ENCODE results near the gene TTLL7. TPM values are rescaled to one million over a fixed set of nuclear protein-coding genes. Genes with fewer than 3 reads are reported as not detected.

Gene TTLL7
- total RNA-seq, 1 donor from 2014 or later = 117 TPM

GRCh38 chr1:83857716-83858115 lies 141.2 kb downstream of the TTLL7 start:
- Mint-ChIP-seq H3K4me3 (ENCODE audit: low read depth) (no peak overlapping the region), H3K4me1 (ENCODE audit: low read depth) (peaks cover 2% of the 10 kb centered on the region), H3K27me3 (peaks cover 6% of the 10 kb centered on the region), H3K9me3 (ENCODE audit: low read depth) (no peaks in the 10 kb centered on the region), H3K36me3 (ENCODE audit: insufficient read depth) (no peaks in the 10 kb centered on the region), H3K27ac (no peak overlapping the region)
- no peak for TF ChIP-seq CTCF (IDR thresholded peaks at IDR 0.05; ENCODE audit: unreplicated experiment)
- no peak for DNase-seq (ENCODE audit: low spot score, unreplicated experiment)

GRCh38 chr1:83857103-83857502 lies 141.8 kb downstream of the TTLL7 start:
- H3K4me3 Mint-ChIP-seq (ENCODE audit: low read depth) = no peak overlapping the region
- H3K27me3 Mint-ChIP-seq = peaks cover 6% of the 10 kb centered on the region
- TF ChIP-seq CTCF (IDR thresholded peaks at IDR 0.05; ENCODE audit: unreplicated experiment) = peak; percentile 69
- no peaks in the 10 kb centered on the region for H3K36me3 Mint-ChIP-seq (ENCODE audit: insufficient read depth)
- no peaks in the 10 kb centered on the region for H3K9me3 Mint-ChIP-seq (ENCODE audit: low read depth)
- H3K4me1 Mint-ChIP-seq (ENCODE audit: low read depth) = peaks cover 2% of the 10 kb centered on the region
- no peak overlapping the region for H3K27ac Mint-ChIP-seq
- DNase-seq (ENCODE audit: low spot score, unreplicated experiment) = no peak

- H3K27ac Mint-ChIP-seq = no peak overlapping the region
- H3K27me3 Mint-ChIP-seq = peaks cover 4% of the 10 kb centered on the region
- no peak for DNase-seq (ENCODE audit: low spot score, unreplicated experiment)
- H3K4me1 Mint-ChIP-seq (ENCODE audit: low read depth) = peaks cover 2% of the 10 kb centered on the region
- no peaks in the 10 kb centered on the region for H3K36me3 Mint-ChIP-seq (ENCODE audit: insufficient read depth)
- no peak overlapping the region for H3K4me3 Mint-ChIP-seq (ENCODE audit: low read depth)
- TF ChIP-seq CTCF (IDR thresholded peaks at IDR 0.05; ENCODE audit: unreplicated experiment) = no peak
- no peaks in the 10 kb centered on the region for H3K9me3 Mint-ChIP-seq (ENCODE audit: low read depth)
Observed at GRCh38 chr1:83856381-83856780, 142.6 kb downstream of the TTLL7 start.

- DNase-seq (ENCODE audit: low spot score, unreplicated experiment) = no peak
- no peaks in the 10 kb centered on the region for H3K9me3 Mint-ChIP-seq (ENCODE audit: low read depth)
- H3K27ac Mint-ChIP-seq = no peak overlapping the region
- no peaks in the 10 kb centered on the region for H3K4me1 Mint-ChIP-seq (ENCODE audit: low read depth)
- H3K27me3 Mint-ChIP-seq = no peaks in the 10 kb centered on the region
- no peak overlapping the region for H3K4me3 Mint-ChIP-seq (ENCODE audit: low read depth)
- TF ChIP-seq CTCF (IDR thresholded peaks at IDR 0.05; ENCODE audit: unreplicated experiment) = no peak
- H3K36me3 Mint-ChIP-seq (ENCODE audit: insufficient read depth) = no peaks in the 10 kb centered on the region
Observed at GRCh38 chr1:83854456-83854855, 144.5 kb downstream of the TTLL7 start.

- TF ChIP-seq CTCF (IDR thresholded peaks at IDR 0.05; ENCODE audit: unreplicated experiment) = no peak
- no peaks in the 10 kb centered on the region for H3K4me1 Mint-ChIP-seq (ENCODE audit: low read depth)
- no peak overlapping the region for H3K4me3 Mint-ChIP-seq (ENCODE audit: low read depth)
- no peaks in the 10 kb centered on the region for H3K9me3 Mint-ChIP-seq (ENCODE audit: low read depth)
- no peaks in the 10 kb centered on the region for H3K27me3 Mint-ChIP-seq
- no peaks in the 10 kb centered on the region for H3K36me3 Mint-ChIP-seq (ENCODE audit: insufficient read depth)
- H3K27ac Mint-ChIP-seq = no peak overlapping the region
- no peak for DNase-seq (ENCODE audit: low spot score, unreplicated experiment)
Observed at GRCh38 chr1:83850834-83851233, 148.1 kb downstream of the TTLL7 start.
